ENCODE measurements around the gene SAFB2.
A peak's percentile ranks its signal among the peaks of the same experiment; 100 is the strongest.
"Not testable (repeated sequence)": the region's sequence is repeated elsewhere in the genome, so short reads cannot be mapped to it uniquely, and the experiment has no call there.

Gene SAFB2

GRCh38 chr19:5632657-5633056, 10.1 kb upstream of the SAFB2 start:
- DNase-seq (ENCODE audit: low spot score): no peak

- no peak for DNase-seq (ENCODE audit: low spot score)
Observed at GRCh38 chr19:5632241-5632612, 9.7 kb upstream of the SAFB2 start.

- peak; percentile 15 for DNase-seq (ENCODE audit: low spot score)
Observed at GRCh38 chr19:5631567-5632240, 9.1 kb upstream of the SAFB2 start.

- DNase-seq (ENCODE audit: low spot score): no peak
Observed at GRCh38 chr19:5628919-5629481, 6.4 kb upstream of the SAFB2 start.

- DNase-seq (ENCODE audit: low spot score): peak; percentile 30
Observed at GRCh38 chr19:5628461-5628860, 5.9 kb upstream of the SAFB2 start.

- DNase-seq (ENCODE audit: low spot score): no peak
Observed at GRCh38 chr19:5627395-5627904, 4.9 kb upstream of the SAFB2 start.

- no peak for DNase-seq (ENCODE audit: low spot score)
Observed at GRCh38 chr19:5625641-5626040, 3.1 kb upstream of the SAFB2 start.

- no peak for DNase-seq (ENCODE audit: low spot score)
Observed at GRCh38 chr19:5624741-5625278, 2.2 kb upstream of the SAFB2 start.

- DNase-seq (ENCODE audit: low spot score): peak; percentile 37
Observed at GRCh38 chr19:5624018-5624663, 1.6 kb upstream of the SAFB2 start.

- no peak for DNase-seq (ENCODE audit: low spot score)
Observed at GRCh38 chr19:5623397-5624017, 931 bp upstream of the SAFB2 start.

- DNase-seq (ENCODE audit: low spot score): no peak
Observed at GRCh38 chr19:5621945-5622464, 571 bp downstream of the SAFB2 start.

GRCh38 chr19:5621311-5621944, 1.1 kb downstream of the SAFB2 start:
- DNase-seq (ENCODE audit: low spot score): no peak

- no peak for DNase-seq (ENCODE audit: low spot score)
Observed at GRCh38 chr19:5619946-5620345, 2.6 kb downstream of the SAFB2 start.

GRCh38 chr19:5618591-5618990, 4.0 kb downstream of the SAFB2 start:
- DNase-seq (ENCODE audit: low spot score): no peak

- DNase-seq (ENCODE audit: low spot score): no peak
Observed at GRCh38 chr19:5617080-5617479, 5.5 kb downstream of the SAFB2 start.

GRCh38 chr19:5615756-5616327, 6.7 kb downstream of the SAFB2 start:
- DNase-seq (ENCODE audit: low spot score): no peak

- no peak for DNase-seq (ENCODE audit: low spot score)
Observed at GRCh38 chr19:5612891-5613865, 9.4 kb downstream of the SAFB2 start.

- no peak for DNase-seq (ENCODE audit: low spot score)
Observed at GRCh38 chr19:5609881-5610448, 12.6 kb downstream of the SAFB2 start.

GRCh38 chr19:5608766-5609165, 13.8 kb downstream of the SAFB2 start:
- DNase-seq (ENCODE audit: low spot score): not testable (repeated sequence)

GRCh38 chr19:5608291-5608690, 14.3 kb downstream of the SAFB2 start:
- DNase-seq (ENCODE audit: low spot score): no peak
